Measurements from ENCODE around the gene FAM222A.

GRCh38 chr12:109758426-109759420 is 45.1 kb downstream of the FAM222A start:
- TF ChIP-seq, protein P1, sequence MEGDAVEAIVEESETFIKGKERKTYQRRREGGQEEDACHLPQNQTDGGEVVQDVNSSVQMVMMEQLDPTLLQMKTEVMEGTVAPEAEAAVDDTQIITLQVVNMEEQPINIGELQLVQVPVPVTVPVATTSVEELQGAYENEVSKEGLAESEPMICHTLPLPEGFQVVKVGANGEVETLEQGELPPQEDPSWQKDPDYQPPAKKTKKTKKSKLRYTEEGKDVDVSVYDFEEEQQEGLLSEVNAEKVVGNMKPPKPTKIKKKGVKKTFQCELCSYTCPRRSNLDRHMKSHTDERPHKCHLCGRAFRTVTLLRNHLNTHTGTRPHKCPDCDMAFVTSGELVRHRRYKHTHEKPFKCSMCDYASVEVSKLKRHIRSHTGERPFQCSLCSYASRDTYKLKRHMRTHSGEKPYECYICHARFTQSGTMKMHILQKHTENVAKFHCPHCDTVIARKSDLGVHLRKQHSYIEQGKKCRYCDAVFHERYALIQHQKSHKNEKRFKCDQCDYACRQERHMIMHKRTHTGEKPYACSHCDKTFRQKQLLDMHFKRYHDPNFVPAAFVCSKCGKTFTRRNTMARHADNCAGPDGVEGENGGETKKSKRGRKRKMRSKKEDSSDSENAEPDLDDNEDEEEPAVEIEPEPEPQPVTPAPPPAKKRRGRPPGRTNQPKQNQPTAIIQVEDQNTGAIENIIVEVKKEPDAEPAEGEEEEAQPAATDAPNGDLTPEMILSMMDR (IDR thresholded peaks at IDR 0.05; ENCODE audit: insufficient read depth, low read length): no peak
- no peak for TF ChIP-seq GABPA (IDR thresholded peaks at IDR 0.05; ENCODE audit: low read depth)
- no peak for TF ChIP-seq POLR2AphosphoS5 (IDR thresholded peaks at IDR 0.05; ENCODE audit: low read depth)
- no peak for TF ChIP-seq SPI1 (IDR thresholded peaks at IDR 0.05; ENCODE audit: borderline replicate concordance, low read depth)
- no peak for TF ChIP-seq REST (IDR thresholded peaks at IDR 0.05; ENCODE audit: insufficient replicate concordance, low read depth)
